ENCODE results near the gene IGLL5.

The IGLL5 gene

GRCh38 chr22:22843848-22844247 is 43.8 kb upstream of the IGLL5 start:
- POLR2A ChIA-PET = no interaction called here
- DNase-seq (ENCODE audit: low read depth, low spot score) = no peak
- no peak for TF ChIP-seq CTCF (IDR thresholded peaks at IDR 0.05; ENCODE audit: insufficient read depth, low read length, missing control alignments)
- H3K4me3 ChIP-seq (ENCODE audit: low read depth, low read length) = no peak overlapping the region
- CTCF ChIA-PET = no interaction called here

GRCh38 chr22:22847241-22847640 is 40.4 kb upstream of the IGLL5 start:
- no peak overlapping the region for H3K4me3 ChIP-seq (ENCODE audit: low read depth, low read length)
- DNase-seq (ENCODE audit: low read depth, low spot score) = no peak
- CTCF ChIA-PET = interaction anchor here (0.7 to 10.4 kb wide), 8 partner anchors 8 to 110 kb away, joined by 3 to 174 read pairs (median 4); no protein-coding TSS in a partner anchor
- POLR2A ChIA-PET = no interaction called here
- TF ChIP-seq CTCF (IDR thresholded peaks at IDR 0.05; ENCODE audit: insufficient read depth, low read length, missing control alignments) = no peak

- POLR2A ChIA-PET = no interaction called here
- H3K4me3 ChIP-seq (ENCODE audit: low read depth, low read length) = no peak overlapping the region
- no peak for DNase-seq (ENCODE audit: low read depth, low spot score)
- peak; percentile 88 for TF ChIP-seq CTCF (IDR thresholded peaks at IDR 0.05; ENCODE audit: insufficient read depth, low read length, missing control alignments)
- CTCF ChIA-PET = interaction anchor here (0.8 to 10.4 kb wide), 21 partner anchors 9 to 385 kb away, joined by 3 to 174 read pairs (median 4); no protein-coding TSS in a partner anchor
Measured at GRCh38 chr22:22848364-22848866, 39.2 kb upstream of the IGLL5 start.

- no peak overlapping the region for H3K4me3 ChIP-seq (ENCODE audit: low read depth, low read length)
- CTCF ChIA-PET = interaction anchor here (0.7 to 10.4 kb wide), 17 partner anchors 8 to 278 kb away, joined by 3 to 174 read pairs (median 4); no protein-coding TSS in a partner anchor
- no peak for DNase-seq (ENCODE audit: low read depth, low spot score)
- POLR2A ChIA-PET = no interaction called here
- TF ChIP-seq CTCF (IDR thresholded peaks at IDR 0.05; ENCODE audit: insufficient read depth, low read length, missing control alignments) = no peak
Measured at GRCh38 chr22:22849640-22850610, 37.7 kb upstream of the IGLL5 start.

- DNase-seq (ENCODE audit: low read depth, low spot score) = no peak
- ChIA-PET CTCF (interaction anchor here (10.4 kb wide), 1 partner anchor 105 kb away, joined by 174 read pairs; no protein-coding TSS in a partner anchor), POLR2A (no interaction called here)
- no peak overlapping the region for H3K4me3 ChIP-seq (ENCODE audit: low read depth, low read length)
- no peak for TF ChIP-seq CTCF (IDR thresholded peaks at IDR 0.05; ENCODE audit: insufficient read depth, low read length, missing control alignments)
Measured at GRCh38 chr22:22851969-22852368, 35.6 kb upstream of the IGLL5 start.

- DNase-seq (ENCODE audit: low read depth, low spot score) = no peak
- no peak overlapping the region for H3K4me3 ChIP-seq (ENCODE audit: low read depth, low read length)
- no peak for TF ChIP-seq CTCF (IDR thresholded peaks at IDR 0.05; ENCODE audit: insufficient read depth, low read length, missing control alignments)
- POLR2A ChIA-PET = no interaction called here
- CTCF ChIA-PET = interaction anchor here (2.5 to 10.4 kb wide), 2 partner anchors 24 to 103 kb away, joined by 6 to 174 read pairs; no protein-coding TSS in a partner anchor
Measured at GRCh38 chr22:22853713-22854112, 33.9 kb upstream of the IGLL5 start.

Measured in AG04449 (cell line).